PC-9 (cell line): Measurements from ENCODE around the gene INTS11. TPM values are rescaled to one million over a fixed set of nuclear protein-coding genes. Genes with fewer than 3 reads are reported as not detected.
A peak's percentile ranks its signal among the peaks of the same experiment; 100 is the strongest.

Source experiments
- BruUV-seq: library from RNA; stranded (reverse); fragments of 400-500 nt; replicated peaks from 2 replicates; lab custom pipeline; 2021; lab: Mats Ljungman, UMichigan
- CTCF ChIA-PET: fragments of 300-600 bp; sonication (Branson Sonifier 250); formaldehyde crosslinking; loops from one replicate; lab custom pipeline; 2022; ENCODE audit warnings: antibody characterized with exemption; lab: Charles Lee
- POLR2A ChIA-PET: fragments of 300-600 bp; sonication (Branson Sonifier 250); formaldehyde crosslinking; loops from one replicate; lab custom pipeline; 2022; ENCODE audit warnings: antibody characterized with exemption; ENCODE audit not compliant: unreplicated experiment; lab: Charles Lee
- DNase-seq, 2 experiments: peaks; one replicate each; pipeline versions ENCODE4 v3.0.0 to v3.0.0-alpha.2; 2015 to 2022; ENCODE audit warnings: mixed read lengths in 1 of 2
- H2AFZ ChIP-seq: fragments of 200-600 bp; sonication (generic); 2 replicates; pipeline ENCODE4 v1.8.1; 2017; ENCODE audit warnings: antibody characterized with exemption
- H3F3A ChIP-seq: fragments of 200-600 bp; sonication (generic); 2 replicates; pipeline ENCODE4 v1.8.1; 2017; ENCODE audit warnings: antibody characterized with exemption, mild to moderate bottlenecking, low read depth; ENCODE audit not compliant: insufficient read depth
- H3K27ac ChIP-seq: fragments of 200-600 bp; sonication (generic); 2 replicates; pipeline ENCODE4 v1.6.1; 2016; ENCODE audit warnings: mixed run types
- H3K27me3 ChIP-seq: fragments of 200-600 bp; sonication (generic); 2 replicates; pipeline ENCODE4 v1.6.1; 2016; ENCODE audit warnings: low read depth, mixed run types; ENCODE audit not compliant: insufficient read depth
- H3K36me3 ChIP-seq: fragments of 200-600 bp; sonication (generic); 2 replicates; pipeline ENCODE4 v1.6.1; 2016; ENCODE audit warnings: low read depth, mixed run types
- H3K4me1 ChIP-seq: fragments of 200-600 bp; sonication (generic); replicated peaks from 2 replicates; pipeline ENCODE4 v1.6.1; 2016; ENCODE audit warnings: mixed run types; ENCODE audit not compliant: insufficient read depth
- H3K4me2 ChIP-seq: fragments of 200-600 bp; sonication (generic); 2 replicates; pipeline ENCODE4 v1.6.1; 2017; ENCODE audit warnings: mixed run types
- H3K4me3 ChIP-seq: fragments of 200-600 bp; sonication (generic); 2 replicates; pipeline ENCODE4 v1.6.1; 2016; ENCODE audit warnings: mixed run types
- H3K79me2 ChIP-seq: fragments of 200-600 bp; sonication (generic); 2 replicates; pipeline ENCODE4 v1.6.1; 2017; ENCODE audit warnings: low read depth, mixed run types
- H3K9me2 ChIP-seq: fragments of 200-600 bp; sonication (generic); 2 replicates; pipeline ENCODE4 v1.8.1; 2017; ENCODE audit warnings: mild to moderate bottlenecking; ENCODE audit not compliant: insufficient read depth
- H3K9me3 ChIP-seq: fragments of 200-600 bp; sonication (generic); 2 replicates; pipeline ENCODE4 v1.8.1; 2016; ENCODE audit warnings: low read depth; ENCODE audit not compliant: insufficient read depth
- H4K20me1 ChIP-seq: fragments of 200-600 bp; sonication (generic); 2 replicates; pipeline ENCODE4 v1.8.1; 2017; ENCODE audit not compliant: insufficient read depth
- EZH2 ChIP-seq: fragments of 200-600 bp; sonication (generic); IDR thresholded peaks from 2 replicates; pipeline ENCODE4 v1.8.0; 2017; ENCODE audit warnings: antibody characterized with exemption, low read depth
- intact Hi-C: fragments of 100-400 bp; cut with micrococcal nuclease; formaldehyde crosslinking; loops from one replicate; pipeline ENCODE4 v1.10.0; 2022; ENCODE audit not compliant: unreplicated experiment
- total RNA-seq: library from RNA; stranded (reverse); gene quantifications from 2 replicates; pipeline ENCODE4 v1.2.3, GENCODE V29; 2021
- TF ChIP-seq, protein P1 (sequence below): fragments of 200-600 bp; sonication (generic); conservative IDR thresholded peaks from 2 replicates; pipeline ENCODE4 v1.6.1; 2017; ENCODE audit warnings: mixed run types, antibody characterized with exemption, mild to moderate bottlenecking, moderate library complexity

The INTS11 gene
- total RNA-seq, 1 experiment from 2014 or later: 130 TPM

DNA sequence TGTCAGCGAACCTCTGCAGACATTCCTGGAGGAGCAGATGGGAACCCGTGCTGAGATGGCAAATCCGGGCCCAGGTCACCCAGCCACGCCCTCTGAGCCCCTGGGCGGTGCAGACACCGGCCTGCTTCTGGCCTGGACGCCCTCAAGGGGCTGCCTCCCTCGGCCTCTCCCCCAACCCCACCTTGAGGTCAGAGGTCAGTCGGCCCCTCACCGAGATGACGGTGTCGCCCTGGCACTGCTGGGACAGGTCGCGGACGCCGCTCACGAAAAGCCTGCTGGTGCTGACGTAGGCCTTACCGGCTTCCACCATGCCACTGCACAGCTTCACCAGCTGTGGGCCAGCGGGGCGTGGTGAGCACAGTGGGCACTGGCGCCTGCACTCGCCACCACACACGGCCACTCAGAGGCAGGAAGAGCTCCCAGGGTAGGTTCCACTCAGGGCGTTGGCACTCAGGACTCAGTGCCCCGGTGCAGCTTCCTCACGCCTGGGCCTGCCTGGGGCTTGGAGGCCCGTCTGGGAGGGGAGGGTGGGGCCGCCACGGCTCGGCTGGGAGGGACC, 21.4 kb downstream of the INTS11 start:
- H3K4me2 ChIP-seq: no peak overlapping the region
- no peaks in the 10 kb centered on the region for H3K9me3 ChIP-seq
- DNase-seq: no peak
- no peak overlapping the region for H3K4me3 ChIP-seq
- peaks cover 15% of the 10 kb centered on the region; the same call in 1 of the 2 replicates for H3K79me2 ChIP-seq
- intact Hi-C loops: loop anchor here (10.0 kb wide), 2 partner anchors 202 to 298 kb away; partner anchors contain the start of gene HES4
- ChIA-PET POLR2A (no interaction called here), CTCF (no interaction called here)
- no peaks in the 10 kb centered on the region for H3K9me2 ChIP-seq
- no peak overlapping the region for H3K27ac ChIP-seq
- H4K20me1 ChIP-seq: peaks cover 4% of the 10 kb centered on the region; the same call in 1 of the 2 replicates
- H3K4me1 ChIP-seq: peaks cover 28% of the 10 kb centered on the region
- no TSS peak for BruUV-seq
- H2AFZ ChIP-seq: no peak overlapping the region
- peaks cover 16% of the 10 kb centered on the region; the same call in 1 of the 2 replicates for H3F3A ChIP-seq
- no peaks in the 10 kb centered on the region for H3K27me3 ChIP-seq
- H3K36me3 ChIP-seq: no peaks in the 10 kb centered on the region
- no peak for TF ChIP-seq EZH2
- TF ChIP-seq, protein P1, sequence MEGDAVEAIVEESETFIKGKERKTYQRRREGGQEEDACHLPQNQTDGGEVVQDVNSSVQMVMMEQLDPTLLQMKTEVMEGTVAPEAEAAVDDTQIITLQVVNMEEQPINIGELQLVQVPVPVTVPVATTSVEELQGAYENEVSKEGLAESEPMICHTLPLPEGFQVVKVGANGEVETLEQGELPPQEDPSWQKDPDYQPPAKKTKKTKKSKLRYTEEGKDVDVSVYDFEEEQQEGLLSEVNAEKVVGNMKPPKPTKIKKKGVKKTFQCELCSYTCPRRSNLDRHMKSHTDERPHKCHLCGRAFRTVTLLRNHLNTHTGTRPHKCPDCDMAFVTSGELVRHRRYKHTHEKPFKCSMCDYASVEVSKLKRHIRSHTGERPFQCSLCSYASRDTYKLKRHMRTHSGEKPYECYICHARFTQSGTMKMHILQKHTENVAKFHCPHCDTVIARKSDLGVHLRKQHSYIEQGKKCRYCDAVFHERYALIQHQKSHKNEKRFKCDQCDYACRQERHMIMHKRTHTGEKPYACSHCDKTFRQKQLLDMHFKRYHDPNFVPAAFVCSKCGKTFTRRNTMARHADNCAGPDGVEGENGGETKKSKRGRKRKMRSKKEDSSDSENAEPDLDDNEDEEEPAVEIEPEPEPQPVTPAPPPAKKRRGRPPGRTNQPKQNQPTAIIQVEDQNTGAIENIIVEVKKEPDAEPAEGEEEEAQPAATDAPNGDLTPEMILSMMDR: no peak

DNA sequence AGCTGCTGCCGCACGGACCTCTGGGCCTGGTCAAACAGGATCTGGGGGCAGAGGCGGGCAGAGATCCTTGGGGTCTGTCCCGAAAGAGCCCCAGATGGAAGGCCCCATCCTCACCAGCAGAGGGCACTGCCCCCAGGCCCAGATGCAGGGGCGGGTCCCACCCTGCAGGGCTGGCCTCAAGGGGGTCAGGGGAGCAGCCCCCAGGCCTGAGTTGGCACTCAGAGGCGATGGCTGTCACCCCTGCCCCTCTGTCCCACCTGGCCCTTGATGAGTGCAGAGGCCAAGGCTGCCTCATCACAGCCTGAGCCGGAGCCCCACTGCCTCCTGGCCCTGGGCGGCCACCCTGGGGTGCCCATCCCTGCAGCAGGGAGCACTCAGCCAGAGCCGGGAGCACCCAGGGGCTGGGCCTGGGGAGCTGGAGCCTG, 22.4 kb downstream of the INTS11 start:
- H3K9me3 ChIP-seq: no peaks in the 10 kb centered on the region
- H3K4me2 ChIP-seq: no peak overlapping the region
- ChIA-PET POLR2A (no interaction called here), CTCF (no interaction called here)
- H3K79me2 ChIP-seq: peaks cover 13% of the 10 kb centered on the region; the same call in 1 of the 2 replicates
- TF ChIP-seq, protein P1: peak; percentile 60; the same call in 1 of the 2 replicates
- TF ChIP-seq EZH2: no peak
- H3F3A ChIP-seq: peaks cover 16% of the 10 kb centered on the region; the same call in 1 of the 2 replicates
- H3K4me1 ChIP-seq: peaks cover 26% of the 10 kb centered on the region
- DNase-seq: no peak
- no peak overlapping the region for H2AFZ ChIP-seq
- no peaks in the 10 kb centered on the region for H3K36me3 ChIP-seq
- intact Hi-C loops: loop anchor here (10.0 kb wide), 2 partner anchors 203 to 297 kb away; partner anchors contain the start of gene HES4
- no peak overlapping the region for H3K27ac ChIP-seq
- H3K9me2 ChIP-seq: no peaks in the 10 kb centered on the region
- BruUV-seq: no TSS peak
- H3K27me3 ChIP-seq: no peaks in the 10 kb centered on the region
- no peak overlapping the region for H3K4me3 ChIP-seq
- peaks cover 4% of the 10 kb centered on the region; the same call in 1 of the 2 replicates for H4K20me1 ChIP-seq

DNA sequence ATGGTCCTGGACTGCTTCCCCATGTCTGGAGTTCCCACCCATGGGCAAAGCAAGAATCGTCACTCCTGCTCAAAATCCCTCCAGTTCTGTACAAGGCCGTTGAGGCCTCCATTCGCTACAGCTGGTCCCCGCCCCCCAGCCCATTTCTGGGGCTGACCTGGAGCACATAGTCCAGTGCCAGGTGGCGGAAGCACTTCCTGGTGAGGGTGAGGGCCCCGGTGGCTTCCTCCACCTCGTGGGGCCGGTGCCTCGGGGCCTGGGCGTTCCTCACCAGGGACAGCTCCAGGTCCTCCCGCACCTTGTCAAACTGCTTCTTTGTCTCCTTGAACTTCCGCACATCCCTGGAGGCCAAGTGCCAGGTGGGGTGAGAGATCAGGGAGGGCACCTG, 24.1 kb downstream of the INTS11 start:
- no peak overlapping the region for H3K4me3 ChIP-seq
- H3K27me3 ChIP-seq: no peaks in the 10 kb centered on the region
- intact Hi-C loops: loop anchor here (10.0 kb wide), 2 partner anchors 204 to 296 kb away; partner anchors contain the start of gene HES4
- H3K36me3 ChIP-seq: no peaks in the 10 kb centered on the region
- ChIA-PET POLR2A (no interaction called here), CTCF (no interaction called here)
- DNase-seq: no peak
- H3K4me2 ChIP-seq: no peak overlapping the region
- peaks cover 10% of the 10 kb centered on the region for H3K4me1 ChIP-seq
- TF ChIP-seq, protein P1: peak; percentile 33; the same call in 1 of the 2 replicates
- no peak for TF ChIP-seq EZH2
- no peaks in the 10 kb centered on the region for H3K9me2 ChIP-seq
- H3F3A ChIP-seq: peaks cover 9% of the 10 kb centered on the region; the same call in 1 of the 2 replicates
- no peaks in the 10 kb centered on the region for H3K9me3 ChIP-seq
- no TSS peak for BruUV-seq
- no peak overlapping the region for H2AFZ ChIP-seq
- H4K20me1 ChIP-seq: peaks cover 4% of the 10 kb centered on the region; the same call in 1 of the 2 replicates
- H3K27ac ChIP-seq: no peak overlapping the region
- no peaks in the 10 kb centered on the region for H3K79me2 ChIP-seq
